ENCODE results near the gene OR51B5.
"Not testable (repeated sequence)": the region's sequence is repeated elsewhere in the genome, so short reads cannot be mapped to it uniquely, and the experiment has no call there.

DNA sequence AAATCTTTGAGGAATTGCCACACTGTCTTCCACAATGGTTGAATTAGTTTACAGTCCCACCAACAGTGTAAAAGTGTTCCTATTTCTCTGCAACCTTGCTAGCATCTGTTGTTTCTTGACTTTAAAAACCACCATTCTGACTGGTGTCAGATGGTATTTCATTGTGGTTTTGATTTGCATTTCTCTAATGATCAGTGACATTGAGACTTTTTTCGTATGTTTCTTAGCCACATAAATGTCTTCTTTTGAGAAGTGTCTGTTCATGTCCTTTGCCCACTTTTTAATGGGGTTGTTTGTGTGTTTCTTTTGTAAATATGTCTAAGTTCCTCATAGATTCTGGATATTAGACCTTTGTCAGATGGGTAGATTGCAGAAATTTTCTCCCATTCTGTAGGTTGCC is 6.1 kb downstream of the OR51B5 start:
- TF ChIP-seq, protein P1, sequence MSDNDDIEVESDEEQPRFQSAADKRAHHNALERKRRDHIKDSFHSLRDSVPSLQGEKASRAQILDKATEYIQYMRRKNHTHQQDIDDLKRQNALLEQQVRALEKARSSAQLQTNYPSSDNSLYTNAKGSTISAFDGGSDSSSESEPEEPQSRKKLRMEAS (IDR thresholded peaks at IDR 0.05; ENCODE audit: insufficient read depth, insufficient read length) = not testable (repeated sequence)
- TF ChIP-seq CTCF (IDR thresholded peaks at IDR 0.05; ENCODE audit: extremely low read depth in 1 of 2, insufficient read depth in 1 of 2, low read depth in 1 of 2, low read length in 2 of 2); MYC (IDR thresholded peaks at IDR 0.05; ENCODE audit: low read depth, low read length); POLR2AphosphoS5 (IDR thresholded peaks at IDR 0.05; ENCODE audit: insufficient read depth, low read depth, low read length); POLR2A (IDR thresholded peaks at IDR 0.05; ENCODE audit: low read depth, low read length); GATA2 (IDR thresholded peaks at IDR 0.05; ENCODE audit: insufficient read depth, insufficient read length, low read depth, low read length); JUN (IDR thresholded peaks at IDR 0.05; ENCODE audit: borderline replicate concordance, insufficient read depth, insufficient read length, low read depth); EZH2 (IDR thresholded peaks at IDR 0.05; ENCODE audit: borderline replicate concordance, low read depth, low read length, severe bottlenecking); FOS (IDR thresholded peaks at IDR 0.05; ENCODE audit: borderline replicate concordance, insufficient read depth, low read length): not testable (repeated sequence)

Data from endothelial cell of umbilical vein (primary cell).